Frontal cortex (tissue), 4 donors: ENCODE measurements around the gene RPLP2. TPM values are rescaled to one million over a fixed set of nuclear protein-coding genes. Genes with fewer than 3 reads are reported as not detected.

Experiments
- DNase-seq, 2 donors: peaks; one replicate each; pipeline ENCODE4 v3.0.0; 2012; ENCODE audit warnings: low spot score in 2 of 2
- FAIRE-seq: peaks from 2 replicates; lab custom pipeline; 2012; peaks lifted over from hg19 to GRCh38; lab: Jason Lieb, UNC
- total RNA-seq: library from RNA; depleted of rRNA; stranded (reverse); fragments of >200 nt; gene quantifications from one replicate; pipeline ENCODE4 v1.2.3, GENCODE V29; 2014
- donor health status: control.
- donor health status: control.
- donor health status: control.

RPLP2 gene
- total RNA-seq, 1 donor from 2014 or later: 210 TPM

DNA sequence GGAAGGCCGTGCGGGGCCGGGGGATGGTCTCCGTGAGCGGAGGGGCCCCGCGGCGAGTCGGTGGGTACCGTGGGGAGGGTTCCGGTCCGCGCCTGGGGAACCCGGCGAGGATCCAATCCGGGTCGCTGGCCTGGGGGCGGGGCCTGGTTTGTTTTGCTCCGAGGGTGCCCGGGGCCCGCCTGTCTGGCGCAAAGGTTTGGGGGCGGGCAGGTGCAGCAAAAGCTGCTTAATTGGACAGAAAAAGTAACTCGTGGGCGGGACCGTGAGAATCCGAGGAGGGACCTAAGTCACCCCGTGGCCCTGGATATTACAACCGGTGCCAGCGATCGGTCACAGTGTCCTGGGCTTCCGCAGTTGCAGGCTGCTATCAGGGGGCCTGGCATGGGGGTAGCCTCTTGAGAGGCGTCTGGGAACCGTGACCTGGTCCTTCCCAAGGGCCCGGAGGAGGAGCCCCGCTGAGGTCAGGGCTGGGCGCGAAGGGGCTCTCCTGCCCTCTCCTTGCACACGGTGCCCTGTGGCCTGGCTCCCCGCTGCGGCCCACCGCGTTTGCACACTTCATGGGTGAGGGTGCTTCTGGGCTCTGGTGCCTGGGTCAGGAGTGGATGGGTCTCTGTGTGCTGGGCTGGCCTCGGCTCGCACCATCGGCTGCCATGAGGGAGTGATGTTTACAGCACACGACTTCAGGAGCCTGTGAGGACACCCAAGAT lies 10.3 kb downstream of the RPLP2 start:
- FAIRE-seq: no peak

GRCh38 chr11:820655-821511 lies 11.1 kb downstream of the RPLP2 start:
- DNase-seq (peak; percentile 63 to 77), FAIRE-seq (no peak)

More for the DNA sequence above, 10.3 kb downstream of the RPLP2 start:
- DNase-seq: peak; percentile 71 to 77

- no peak for FAIRE-seq
These were observed 12.0 kb downstream of the RPLP2 start for GRCh38 chr11:821512-822371.

GRCh38 chr11:823441-824291 lies 13.9 kb downstream of the RPLP2 start:
- FAIRE-seq: no peak
- no peak for DNase-seq

More at GRCh38 chr11:821512-822371, 12.0 kb downstream of the RPLP2 start:
- peak; percentile 58 to 61 for DNase-seq

GRCh38 chr11:824292-824880 lies 14.6 kb downstream of the RPLP2 start:
- FAIRE-seq (no peak), DNase-seq (peak; percentile 58 to 66)

DNA sequence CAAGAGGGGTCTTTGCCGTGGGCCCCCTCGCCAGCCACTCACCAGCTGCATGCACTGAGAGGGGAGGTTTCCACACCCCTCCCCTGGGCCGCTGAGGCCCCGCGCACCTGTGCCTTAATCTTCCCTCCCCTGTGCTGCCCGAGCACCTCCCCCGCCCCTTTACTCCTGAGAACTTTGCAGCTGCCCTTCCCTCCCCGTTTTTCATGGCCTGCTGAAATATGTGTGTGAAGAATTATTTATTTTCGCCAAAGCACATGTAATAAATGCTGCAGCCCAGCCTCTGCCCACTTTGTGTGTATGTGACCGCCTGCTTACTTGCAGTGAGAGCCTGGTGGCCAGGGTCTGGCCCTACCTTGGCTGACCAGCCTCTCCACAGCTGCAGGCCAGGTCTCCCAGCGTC lies 15.2 kb downstream of the RPLP2 start:
- DNase-seq (no peak), FAIRE-seq (no peak)

- FAIRE-seq (no peak), DNase-seq (no peak)
These were observed 15.8 kb downstream of the RPLP2 start for GRCh38 chr11:825366-826226.

DNA sequence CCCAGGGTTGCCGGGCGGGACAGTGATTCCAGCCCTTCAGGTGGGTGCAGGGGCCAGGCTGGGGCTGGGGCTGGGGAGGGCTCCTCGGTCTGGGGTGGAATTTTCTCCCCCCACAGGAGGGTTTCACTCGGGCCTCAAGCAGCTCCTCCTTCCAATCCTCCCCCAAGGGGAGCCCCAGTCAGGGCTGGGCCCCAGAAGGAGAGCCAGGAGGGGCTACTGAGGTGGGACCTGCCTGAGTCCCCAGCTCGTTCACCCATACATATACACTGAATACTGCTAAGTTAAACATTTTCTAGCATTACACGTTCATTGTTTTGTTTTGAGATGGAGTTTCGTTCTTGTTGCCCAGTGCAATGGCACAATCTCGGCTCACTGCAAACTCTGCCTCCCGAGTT lies 16.5 kb downstream of the RPLP2 start:
- no peak for FAIRE-seq
- no peak for DNase-seq

GRCh38 chr11:826836-827145 lies 17.0 kb downstream of the RPLP2 start:
- FAIRE-seq (no peak), DNase-seq (no peak)

GRCh38 chr11:827146-827896 lies 17.6 kb downstream of the RPLP2 start:
- FAIRE-seq (no peak), DNase-seq (no peak)

DNA sequence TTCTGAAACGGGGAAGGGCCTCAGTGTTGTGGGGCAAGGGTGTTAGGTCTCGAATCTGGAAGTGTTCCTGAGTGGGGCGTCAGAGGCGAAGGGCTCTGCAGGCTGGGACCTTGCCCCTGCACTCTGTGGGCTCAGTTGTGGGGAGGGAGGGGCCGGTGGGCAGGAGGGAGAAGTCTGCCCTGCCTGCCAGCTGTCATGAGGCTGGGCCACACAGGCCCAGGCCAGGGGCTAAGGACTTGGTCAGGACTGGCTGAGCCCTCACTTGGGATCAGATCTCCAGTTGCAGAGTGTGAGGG lies 18.1 kb downstream of the RPLP2 start, which contains the start of gene CRACR2B:
TSS of gene CRACR2B (plus strand) at position 23 of the 296 bp plus-strand sequence. CDS start 689 bp downstream, outside the sequence.
- DNase-seq: no peak
- FAIRE-seq: no peak

GRCh38 chr11:828506-829175 lies 18.9 kb downstream of the RPLP2 start:
- no peak for FAIRE-seq
- DNase-seq: no peak

- no peak for FAIRE-seq
- no peak for DNase-seq
These were observed 19.5 kb downstream of the RPLP2 start for GRCh38 chr11:829176-829846.

DNA sequence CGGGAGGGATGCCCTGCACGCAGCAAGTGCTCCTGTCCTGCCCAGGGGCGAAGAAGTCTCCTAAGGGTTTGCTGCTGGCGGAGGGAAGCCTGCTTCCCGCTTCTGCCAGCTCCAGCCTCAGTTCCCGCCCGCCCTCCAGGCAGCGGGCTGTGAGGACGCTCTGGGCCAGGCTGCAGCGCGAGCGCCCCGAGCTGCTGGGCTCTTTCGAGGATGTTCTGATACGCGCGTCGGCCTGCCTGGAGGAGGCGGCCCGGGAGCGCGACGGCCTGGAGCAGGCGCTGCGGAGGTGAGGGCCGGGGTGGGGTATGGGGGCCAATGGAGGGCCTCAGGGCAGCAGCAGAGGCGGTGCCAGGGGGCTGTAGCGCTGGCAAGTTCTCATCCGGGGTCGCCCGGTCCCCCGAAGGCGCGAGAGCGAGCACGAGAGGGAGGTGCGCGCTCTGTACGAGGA lies 20.1 kb downstream of the RPLP2 start:
- no peak for FAIRE-seq
- DNase-seq: no peak

DNA sequence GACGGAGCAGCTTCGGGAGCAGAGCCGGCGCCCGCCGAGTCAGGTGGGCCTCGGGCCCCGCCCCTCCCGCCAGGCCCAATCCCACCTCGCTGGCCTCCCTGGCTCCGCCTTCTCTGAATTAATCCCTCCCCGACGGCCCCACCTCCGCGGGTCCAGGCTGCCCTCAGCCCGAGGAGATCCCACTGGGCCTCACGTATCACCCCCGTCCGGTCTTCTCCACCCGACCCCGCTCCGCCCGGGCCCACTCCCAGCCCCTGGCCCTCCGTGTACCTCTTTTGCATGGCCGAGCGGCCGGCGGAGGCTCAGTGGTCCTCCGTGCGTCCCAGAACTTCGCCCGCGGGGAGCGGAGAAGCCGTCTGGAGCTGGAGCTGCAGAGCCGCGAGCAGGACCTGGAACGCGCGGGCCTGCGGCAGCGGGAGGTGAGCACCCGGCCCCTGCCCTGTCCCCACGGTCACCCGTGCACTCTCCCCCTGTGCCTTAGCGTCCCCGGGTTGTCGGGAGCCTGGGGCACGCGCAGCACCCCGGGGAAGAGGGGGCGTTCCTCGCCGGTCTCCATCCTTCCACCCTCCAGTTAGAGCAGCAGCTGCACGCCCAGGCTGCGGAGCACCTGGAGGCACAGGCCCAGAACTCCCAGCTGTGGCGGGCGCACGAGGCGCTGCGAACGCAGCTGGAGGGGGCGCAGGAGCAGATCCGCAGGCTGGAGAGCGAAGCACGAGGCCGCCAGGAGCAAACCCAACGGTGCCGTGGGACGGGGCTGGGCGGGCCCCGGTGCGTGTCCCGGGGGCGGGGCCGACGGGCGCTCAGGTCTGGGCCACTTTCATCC lies 20.7 kb downstream of the RPLP2 start:
- FAIRE-seq: no peak
- peak in 1 of 2 donors; percentile 58 for DNase-seq
